ENCODE data around the gene DDI2.

DDI2 gene

GRCh38 chr1:15714406-15715136, 97.3 kb downstream of the DDI2 start:
- H3K27ac Mint-ChIP-seq: peak overlapping the region; percentile 75 to 83 (median 79)
- peaks cover 30% of the 10 kb centered on the region for H3K36me3 Mint-ChIP-seq (ENCODE audit: low read depth)
- no peak for TF ChIP-seq CTCF (IDR thresholded peaks at IDR 0.05; ENCODE audit: unreplicated experiment in 3 of 3)
- peaks cover 30% of the 10 kb centered on the region for H3K4me1 Mint-ChIP-seq
- no peaks in the 10 kb centered on the region for H3K27me3 Mint-ChIP-seq (ENCODE audit: low read depth)
- no peaks in the 10 kb centered on the region for H3K9me3 Mint-ChIP-seq
- H3K4me3 Mint-ChIP-seq: peak overlapping the region in 1 of 3 experiments; percentile 49

- Mint-ChIP-seq H3K27ac (no peak overlapping the region), H3K4me1 (peaks cover 30% of the 10 kb centered on the region), H3K27me3 (ENCODE audit: low read depth) (no peaks in the 10 kb centered on the region), H3K4me3 (no peak overlapping the region), H3K36me3 (ENCODE audit: low read depth) (peaks cover 40% of the 10 kb centered on the region), H3K9me3 (no peaks in the 10 kb centered on the region)
- no peak for TF ChIP-seq CTCF (IDR thresholded peaks at IDR 0.05; ENCODE audit: unreplicated experiment in 3 of 3)
Observed at GRCh38 chr1:15717418-15718125, 100.3 kb downstream of the DDI2 start.

DNA sequence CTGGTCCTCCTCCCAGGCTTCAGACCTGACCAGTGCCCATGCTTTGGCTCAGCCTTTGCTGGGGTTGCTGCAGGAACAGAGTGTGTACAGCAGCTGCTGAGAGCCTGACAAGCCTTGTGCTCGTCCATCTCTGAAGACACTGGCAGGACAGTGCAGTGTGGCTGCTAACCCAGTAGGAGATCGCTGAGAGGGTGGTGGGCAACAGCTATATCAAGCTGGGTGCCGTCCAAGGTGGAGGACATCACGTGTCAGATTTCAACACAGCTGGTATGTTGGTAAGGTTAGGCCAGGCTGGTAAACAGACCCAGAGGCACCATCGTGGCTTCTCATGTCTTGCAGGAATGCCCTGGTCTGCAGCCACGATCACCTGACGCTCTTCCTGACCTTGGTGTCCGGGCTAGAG, 100.9 kb downstream of the DDI2 start:
- H3K4me1 Mint-ChIP-seq: peaks cover 34% of the 10 kb centered on the region
- no peak overlapping the region for H3K4me3 Mint-ChIP-seq
- H3K27ac Mint-ChIP-seq: no peak overlapping the region
- H3K27me3 Mint-ChIP-seq (ENCODE audit: low read depth): no peaks in the 10 kb centered on the region
- no peak for TF ChIP-seq CTCF (IDR thresholded peaks at IDR 0.05; ENCODE audit: unreplicated experiment in 3 of 3)
- no peaks in the 10 kb centered on the region for H3K9me3 Mint-ChIP-seq
- peaks cover 44% of the 10 kb centered on the region for H3K36me3 Mint-ChIP-seq (ENCODE audit: low read depth)

Measured in nephron (organoid).